ENCODE data around the gene KIFAP3. TPM values are rescaled to one million over a fixed set of nuclear protein-coding genes. Genes with fewer than 3 reads are reported as not detected.

Gene KIFAP3
- total and polyA plus RNA-seq, 2 of the 8 experiments (the other 6 are each of a cell fraction or from before 2014, with no cell fraction given): 1.3 to 3.2 TPM

- ChIA-PET CTCF (ENCODE audit: partially characterized antibody) (interaction anchor here (2.3 kb wide), 1 partner anchor 11 kb away, joined by 6 read pairs; the partner anchor contains the start of gene KIFAP3), POLR2A (ENCODE audit: partially characterized antibody) (no interaction called here)
- Histone ChIP-seq H3K23me2 (ENCODE audit: low read depth, low read length) (no peaks in the 10 kb centered on the region), H3K79me1 (ENCODE audit: low read depth, low read length) (no peaks in the 10 kb centered on the region), H3K27ac (ENCODE audit: low read depth, low read length) (no peak overlapping the region), H2BK12ac (ENCODE audit: low read depth, low read length) (no peak overlapping the region), H2BK120ac (replicated peaks; ENCODE audit: low read depth, low read length) (no peak overlapping the region), H2BK20ac (ENCODE audit: low read length) (no peak overlapping the region), H2AFZ (ENCODE audit: low read length) (no peak overlapping the region), H3K4ac (replicated peaks; ENCODE audit: insufficient read length, low read depth, low read length) (no peak overlapping the region), H2BK15ac (ENCODE audit: low read length) (no peak overlapping the region), H4K5ac (ENCODE audit: insufficient read length, low read depth, low read length) (no peak overlapping the region), H3K36me3 (ENCODE audit: control insufficient read depth in 2 of 4, insufficient read depth in 4 of 4, low read length in 3 of 4) (no peaks in the 10 kb centered on the region), H3K9me3 (ENCODE audit: insufficient read depth in 2 of 2, low read depth in 1 of 2, low read length in 1 of 2) (no peaks in the 10 kb centered on the region), H3K14ac (ENCODE audit: insufficient read length) (no peak overlapping the region), H3K23ac (ENCODE audit: insufficient read length) (no peak overlapping the region), H2BK5ac (ENCODE audit: low read depth, low read length) (no peak overlapping the region), H3K27me3 (replicated peaks in 1 of 4; ENCODE audit: control insufficient read depth in 3 of 4, extremely low read depth in 1 of 4, insufficient read depth in 3 of 4, low read length in 3 of 4) (no peaks in the 10 kb centered on the region), H4K20me1 (replicated peaks in 1 of 2; ENCODE audit: control insufficient read depth in 1 of 2, insufficient read depth in 2 of 2, low read length in 2 of 2) (no peaks in the 10 kb centered on the region), H3K9ac (replicated peaks in 1 of 4; ENCODE audit: extremely low read depth in 1 of 4, low read depth in 3 of 4, low read length in 3 of 4) (no peak overlapping the region), H3K4me1 (replicated peaks in 1 of 4; ENCODE audit: control insufficient read depth in 3 of 4, insufficient read depth in 4 of 4, low read length in 3 of 4) (no peaks in the 10 kb centered on the region), H3K4me3 (ENCODE audit: extremely low read depth in 1 of 4, insufficient read depth in 2 of 4, low read depth in 3 of 4, low read length in 4 of 4) (no peak overlapping the region), H3K4me2 (ENCODE audit: insufficient read depth in 1 of 2, low read depth in 2 of 2, low read length in 2 of 2) (no peak overlapping the region), H3K56ac (replicated peaks; ENCODE audit: insufficient read length, low read depth, low read length) (no peak overlapping the region), H3K18ac (ENCODE audit: extremely low read depth, low read length) (no peak overlapping the region), H2AK5ac (ENCODE audit: low read depth, low read length) (no peak overlapping the region), H4K8ac (ENCODE audit: extremely low read depth, insufficient read depth, low read length) (no peak overlapping the region), H3K79me2 (ENCODE audit: control insufficient read depth in 1 of 2, insufficient read depth in 2 of 2, low read length in 2 of 2) (no peaks in the 10 kb centered on the region), H4K91ac (replicated peaks; ENCODE audit: insufficient read length, low read length) (no peak overlapping the region)
- TF ChIP-seq KDM1A (IDR thresholded peaks at IDR 0.05; ENCODE audit: borderline replicate concordance, low read length) (no peak), KDM5A (IDR thresholded peaks at IDR 0.05; ENCODE audit: low read length) (no peak), POLR2A (IDR thresholded peaks at IDR 0.05; ENCODE audit: control extremely low read depth in 1 of 2, low read depth in 2 of 2, low read length in 2 of 2) (no peak), BRCA1 (IDR thresholded peaks at IDR 0.05; ENCODE audit: low read depth, low read length) (no peak), EZH2 (IDR thresholded peaks at IDR 0.05; ENCODE audit: low read depth, low read length, severe bottlenecking) (no peak), KDM4A (IDR thresholded peaks at IDR 0.05; ENCODE audit: low read depth, low read length, severe bottlenecking) (no peak), EP300 (IDR thresholded peaks at IDR 0.05; ENCODE audit: borderline replicate concordance in 1 of 2, low read depth in 2 of 2, low read length in 2 of 2) (no peak), JUND (IDR thresholded peaks at IDR 0.05; ENCODE audit: low read length) (no peak), ASH2L (IDR thresholded peaks at IDR 0.05; ENCODE audit: low read length) (no peak), SIN3A (conservative IDR thresholded peaks at IDR 0.05 in 1 of 2, IDR thresholded peaks at IDR 0.05 in 1 of 2; ENCODE audit: low read depth in 1 of 2, low read length in 2 of 2) (no peak)
- FAIRE-seq (no peak), DNase-seq (ENCODE audit: low read depth in 1 of 2, low spot score in 2 of 2) (no peak)
- WGBS, 2 experiments (ENCODE audit: extremely low coverage in 1 of 2, insufficient coverage in 1 of 2, insufficient read length in 1 of 2, insufficient replicate concordance in 2 of 2, low coverage in 1 of 2, low lambda C conversion rate in 2 of 2, missing lambda C conversion rate in 1 of 2): 85% methylated on average over 2 of the region's 2 CpGs; no CpG with 5 or more reads in 1 of the 2 experiments
These were observed 10.6 kb upstream of the KIFAP3 start for GRCh38 chr1:170085091-170085490.

Data from H1 (cell line).